ENCODE results near the gene LRRC39.

GRCh38 chr1:100219883-100220282 lies 41.8 kb upstream of the LRRC39 start:
- TF ChIP-seq CTCF (IDR thresholded peaks at IDR 0.05) (no peak), POLR2A (IDR thresholded peaks at IDR 0.05) (no peak)

Data from esophagus squamous epithelium (tissue), 4 donors.